Dermis blood vessel endothelial cell (primary cell): ENCODE data around the gene MIEN1. TPM values are rescaled to one million over a fixed set of nuclear protein-coding genes. Genes with fewer than 3 reads are reported as not detected.
"Not testable (repeated sequence)": the region's sequence is repeated elsewhere in the genome, so short reads cannot be mapped to it uniquely, and the experiment has no call there.

Experiments
- DNase-seq: peaks from one replicate; pipeline ENCODE4 v3.0.0; 2010
- total RNA-seq: library from RNA; depleted of rRNA; stranded (reverse); fragments of >200 nt; gene quantifications from 2 replicates; pipeline ENCODE4 v1.2.3, GENCODE V29; 2014

The MIEN1 gene
- total RNA-seq, 1 donor from 2014 or later, result 18.5 TPM

GRCh38 chr17:39739885-39740356 is 9.6 kb upstream of the MIEN1 start:
- DNase-seq, result no peak

DNA sequence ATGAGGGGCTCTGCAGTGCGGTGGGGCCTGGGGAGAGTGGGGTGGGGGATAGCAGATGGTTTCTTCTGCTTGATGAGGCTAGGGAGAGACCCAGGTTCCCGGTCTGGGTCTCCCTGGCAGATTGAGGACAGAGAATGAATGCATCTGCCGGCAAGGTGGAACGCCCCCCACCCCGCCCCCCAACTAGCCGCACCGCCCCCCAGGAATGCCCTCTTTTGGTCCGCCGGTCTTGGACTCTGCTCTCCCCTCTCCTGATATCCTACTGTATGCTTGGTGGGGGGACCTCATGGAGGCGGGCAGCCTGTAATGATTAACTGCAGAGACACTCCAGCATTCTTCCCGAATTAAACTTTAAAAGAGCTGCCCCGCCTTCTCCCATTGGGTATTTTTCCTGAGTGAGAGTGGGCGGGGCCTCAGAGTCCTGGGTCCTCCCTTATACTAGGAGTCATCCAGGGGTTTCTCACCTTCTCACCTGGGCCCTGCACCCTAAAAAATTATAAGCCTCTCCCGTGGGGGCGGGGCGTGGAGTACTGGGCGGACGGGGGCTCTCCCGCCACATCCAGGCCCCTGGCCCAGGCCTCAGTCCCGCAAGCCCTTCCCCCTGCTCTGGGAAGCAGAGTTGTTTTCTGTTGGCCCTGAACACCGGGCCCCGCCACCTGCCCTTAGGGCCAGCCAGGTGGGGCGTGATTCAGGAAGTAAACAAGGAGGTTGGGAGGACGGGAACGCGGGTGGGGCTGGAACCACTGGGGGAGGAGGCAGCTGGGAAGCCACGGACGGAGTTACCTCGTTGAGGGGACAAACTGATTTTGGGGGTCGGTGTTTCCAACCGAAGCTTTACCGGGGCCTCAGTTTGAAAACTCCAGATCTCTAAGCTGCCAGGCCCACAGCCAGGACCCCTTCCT is 8.9 kb upstream of the MIEN1 start:
- DNase-seq, result no peak

DNA sequence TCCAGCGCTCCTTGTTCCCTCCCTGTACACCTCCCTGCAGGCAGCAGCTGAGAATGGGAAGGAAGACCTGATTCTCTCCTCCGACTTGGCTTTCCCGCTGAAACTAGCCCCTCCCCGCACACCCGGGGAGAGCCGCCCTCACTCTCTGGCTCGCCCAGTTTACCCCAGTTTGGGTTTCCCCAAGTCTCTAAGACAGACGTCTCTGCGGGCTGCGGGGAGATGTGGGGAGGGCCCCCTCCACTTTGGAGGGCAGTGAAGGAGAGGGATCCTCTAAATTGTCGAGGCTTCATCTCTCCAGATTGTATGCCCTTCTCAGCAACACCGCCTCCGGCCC is 8.2 kb upstream of the MIEN1 start:
- no peak for DNase-seq

DNA sequence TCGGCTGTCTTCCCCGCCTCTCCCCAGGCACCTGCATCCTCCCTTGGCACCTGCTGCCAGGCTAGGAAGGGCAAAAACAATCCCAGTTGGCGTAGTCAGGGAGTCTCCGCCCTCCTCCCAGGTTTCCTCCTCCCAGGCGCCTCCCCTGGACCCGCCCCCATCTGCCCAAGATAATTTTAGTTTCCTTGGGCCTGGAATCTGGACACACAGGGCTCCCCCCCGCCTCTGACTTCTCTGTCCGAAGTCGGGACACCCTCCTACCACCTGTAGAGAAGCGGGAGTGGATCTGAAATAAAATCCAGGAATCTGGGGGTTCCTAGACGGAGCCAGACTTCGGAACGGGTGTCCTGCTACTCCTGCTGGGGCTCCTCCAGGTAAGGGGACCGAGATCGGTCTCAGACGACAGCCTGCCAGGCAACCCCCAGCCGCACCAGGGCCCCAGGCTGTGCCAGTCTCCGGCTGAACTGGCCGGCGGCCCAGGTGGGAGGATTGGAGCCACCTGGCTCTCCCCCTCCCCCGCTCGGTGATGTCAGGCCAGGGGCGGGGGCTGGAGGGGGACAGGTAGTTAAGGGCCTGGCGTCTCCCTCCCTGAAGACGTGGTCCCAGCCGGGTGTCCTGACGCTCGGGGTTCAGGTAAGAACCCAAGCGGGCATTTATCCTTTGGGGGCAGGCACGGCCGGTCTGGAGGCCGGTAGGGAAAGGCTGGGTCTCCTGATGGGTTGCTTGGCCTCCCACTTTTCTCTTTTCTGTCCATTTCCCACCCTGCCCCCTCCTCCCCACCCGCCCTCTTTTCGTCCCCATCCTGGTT is 7.6 kb upstream of the MIEN1 start, which contains the start of gene GRB7:
Gene GRB7, plus strand, starts transcription at position 179 of the 808 bp plus-strand sequence. CDS start 4,364 bp downstream, outside the sequence.
- no peak for DNase-seq

DNA sequence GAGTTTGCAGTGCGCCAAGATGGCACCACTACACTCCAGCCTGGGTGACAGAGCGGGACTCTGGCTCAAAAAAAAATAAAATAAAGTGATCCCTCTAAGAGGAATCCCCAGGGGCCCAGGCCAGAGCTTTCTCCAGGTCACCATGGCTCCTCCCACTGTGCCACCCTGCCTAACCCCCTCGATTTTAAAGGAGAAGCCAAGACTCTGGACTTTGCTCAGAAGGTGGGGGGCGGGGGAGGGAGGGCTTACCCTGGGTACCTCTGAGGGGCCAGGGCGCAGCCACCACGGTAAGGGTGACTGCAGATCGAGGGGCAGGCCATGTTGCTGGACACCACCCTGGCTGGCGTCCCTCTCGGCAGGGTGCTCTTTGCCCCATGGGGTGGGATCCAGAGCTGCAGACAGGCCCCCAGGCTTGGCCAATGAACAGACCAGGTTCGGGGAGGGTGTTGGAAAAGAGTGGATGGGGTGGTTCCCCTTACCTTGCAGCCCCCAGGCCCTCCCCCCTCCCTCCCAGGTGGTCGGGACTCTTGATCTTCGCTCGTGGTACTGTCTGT is 7.0 kb upstream of the MIEN1 start:
- DNase-seq, result no peak

- no peak for DNase-seq
Measured at GRCh38 chr17:39736319-39737165, 6.2 kb upstream of the MIEN1 start.

DNA sequence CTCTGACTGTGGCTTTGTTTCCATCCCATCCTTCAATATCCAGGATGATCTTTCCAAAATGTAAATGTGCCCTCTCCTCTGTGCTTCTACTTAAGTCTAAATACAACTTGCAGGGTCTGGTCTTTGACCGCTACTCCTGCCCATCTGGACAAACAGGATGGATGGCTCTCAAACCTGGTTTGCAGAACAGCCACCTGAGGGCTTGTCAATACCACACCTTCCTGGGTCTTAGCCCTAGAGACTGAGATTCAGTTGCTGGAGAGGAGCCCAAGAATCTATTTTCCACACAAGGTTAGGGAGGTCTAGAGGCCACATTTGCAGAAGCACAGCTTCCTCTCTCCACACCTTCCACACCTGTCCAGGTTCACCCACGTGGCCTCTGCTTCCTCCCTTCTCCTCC is 5.5 kb upstream of the MIEN1 start:
- no peak for DNase-seq

GRCh38 chr17:39732586-39732985 is 2.3 kb upstream of the MIEN1 start:
- DNase-seq, result no peak

- DNase-seq, result no peak
Measured at GRCh38 chr17:39729280-39729851, 966 bp downstream of the MIEN1 start.

DNA sequence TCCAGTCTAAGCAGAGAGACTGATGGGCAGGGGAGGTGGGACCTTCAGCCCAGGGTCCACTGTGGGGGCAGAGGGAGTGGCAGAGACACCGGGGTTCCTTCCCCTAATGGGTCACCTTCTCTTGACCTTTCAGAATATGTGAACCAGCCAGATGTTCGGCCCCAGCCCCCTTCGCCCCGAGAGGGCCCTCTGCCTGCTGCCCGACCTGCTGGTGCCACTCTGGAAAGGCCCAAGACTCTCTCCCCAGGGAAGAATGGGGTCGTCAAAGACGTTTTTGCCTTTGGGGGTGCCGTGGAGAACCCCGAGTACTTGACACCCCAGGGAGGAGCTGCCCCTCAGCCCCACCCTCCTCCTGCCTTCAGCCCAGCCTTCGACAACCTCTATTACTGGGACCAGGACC is 2.8 kb downstream of the MIEN1 start:
- DNase-seq, result no peak

GRCh38 chr17:39726617-39727016 is 3.7 kb downstream of the MIEN1 start:
- no peak for DNase-seq

DNA sequence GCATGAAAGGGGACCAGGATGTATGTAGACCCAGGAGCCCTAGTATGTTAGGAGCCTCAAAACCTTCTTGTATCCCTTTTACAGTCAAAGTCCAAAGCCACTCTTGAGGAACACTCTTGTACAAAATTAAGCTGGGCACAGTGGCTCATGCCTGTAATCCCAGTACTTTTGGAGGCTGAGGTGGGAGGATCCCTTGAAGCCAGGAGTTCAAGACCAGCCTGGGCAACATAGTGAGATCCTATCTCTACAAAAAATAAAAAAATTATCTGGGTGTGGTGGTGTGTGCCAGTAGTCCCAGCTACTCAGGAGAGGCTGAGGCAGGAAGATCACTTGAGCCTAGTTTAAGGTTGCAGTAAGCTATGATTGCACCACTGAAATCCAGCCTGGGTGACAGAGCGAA is 4.4 kb downstream of the MIEN1 start:
- DNase-seq, result not testable (repeated sequence)

GRCh38 chr17:39724731-39725130 is 5.6 kb downstream of the MIEN1 start:
- DNase-seq, result no peak

GRCh38 chr17:39722965-39723848 is 7.1 kb downstream of the MIEN1 start:
- no peak for DNase-seq

GRCh38 chr17:39722104-39722503 is 8.2 kb downstream of the MIEN1 start:
- no peak for DNase-seq

DNA sequence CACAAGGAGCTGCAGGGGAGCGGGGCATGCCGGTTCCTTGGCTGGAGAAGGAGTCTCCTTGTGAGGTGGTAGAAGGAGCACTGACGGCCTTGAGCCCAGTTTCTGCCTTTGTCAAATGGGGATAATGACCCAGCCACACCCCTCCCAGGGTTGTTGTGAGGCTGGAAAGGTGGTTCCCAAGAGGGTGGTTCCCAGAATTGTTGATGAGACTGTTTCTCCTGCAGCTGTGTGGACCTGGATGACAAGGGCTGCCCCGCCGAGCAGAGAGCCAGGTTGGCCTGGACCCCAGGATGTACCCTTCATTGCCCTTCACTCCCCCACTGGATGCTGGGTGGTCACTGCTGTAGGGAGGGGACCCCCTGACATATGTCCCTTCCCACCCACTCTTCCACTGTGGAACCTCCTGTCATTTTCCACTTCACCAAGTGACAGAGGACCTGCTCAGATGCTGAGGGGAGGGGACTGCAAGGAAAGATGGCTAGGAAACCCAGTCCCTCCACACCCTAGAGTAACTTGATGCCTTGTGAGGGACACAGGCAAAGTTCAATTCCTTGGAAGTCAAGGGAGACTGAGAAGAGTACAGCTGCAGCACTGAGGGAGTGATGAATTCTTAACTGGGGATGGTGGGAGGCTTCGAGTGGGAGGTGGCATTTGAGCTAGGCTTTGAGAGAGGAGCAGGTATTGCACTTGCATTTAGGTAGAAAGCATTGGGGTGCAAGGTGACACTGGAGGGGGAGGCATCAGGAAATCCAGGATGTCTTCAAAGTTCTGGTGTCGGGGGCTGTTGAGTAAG is 10.6 kb downstream of the MIEN1 start:
- DNase-seq, result no peak

DNA sequence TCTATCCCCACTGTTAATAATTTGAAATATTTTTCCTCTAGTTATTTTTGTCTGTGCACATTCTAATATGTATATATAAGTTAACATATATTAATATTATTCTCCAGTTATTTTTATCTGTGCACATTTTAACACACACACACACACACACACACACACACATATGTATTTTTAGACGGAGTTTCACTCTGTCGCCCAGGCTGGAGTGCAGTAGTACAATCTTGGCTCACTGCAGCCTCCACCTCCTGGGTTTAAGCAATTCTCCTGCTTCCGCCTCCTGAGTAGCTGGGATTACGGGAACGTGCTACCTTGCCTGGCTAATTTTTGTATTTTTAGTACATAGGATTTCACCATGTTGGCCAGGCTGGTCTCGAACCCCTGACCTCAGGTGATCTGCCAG is 12.7 kb downstream of the MIEN1 start:
- DNase-seq, result no peak

DNA sequence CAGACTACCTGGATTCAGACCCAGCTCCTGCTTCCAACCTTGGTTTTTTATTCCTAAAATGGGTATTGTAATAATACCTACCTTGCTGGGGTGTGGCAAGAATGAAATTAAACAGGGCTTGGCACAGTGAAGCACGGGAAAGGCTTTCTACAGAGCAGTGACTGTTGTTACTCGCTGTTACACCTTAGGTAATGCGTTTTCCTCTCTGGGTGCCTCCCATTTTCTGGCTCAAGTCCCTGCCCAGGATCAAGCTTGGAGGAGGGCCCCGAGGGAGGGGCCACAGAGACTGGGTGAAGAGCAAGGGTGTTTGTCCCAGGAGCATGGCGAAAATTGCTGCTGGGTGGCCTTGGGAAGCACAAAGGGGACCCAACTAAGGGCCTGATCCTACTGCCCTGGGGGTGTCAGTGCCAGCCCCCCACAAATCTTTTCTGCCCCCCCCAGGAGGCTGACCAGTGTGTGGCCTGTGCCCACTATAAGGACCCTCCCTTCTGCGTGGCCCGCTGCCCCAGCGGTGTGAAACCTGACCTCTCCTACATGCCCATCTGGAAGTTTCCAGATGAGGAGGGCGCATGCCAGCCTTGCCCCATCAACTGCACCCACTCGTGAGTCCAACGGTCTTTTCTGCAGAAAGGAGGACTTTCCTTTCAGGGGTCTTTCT is 13.3 kb downstream of the MIEN1 start:
- no peak for DNase-seq

DNA sequence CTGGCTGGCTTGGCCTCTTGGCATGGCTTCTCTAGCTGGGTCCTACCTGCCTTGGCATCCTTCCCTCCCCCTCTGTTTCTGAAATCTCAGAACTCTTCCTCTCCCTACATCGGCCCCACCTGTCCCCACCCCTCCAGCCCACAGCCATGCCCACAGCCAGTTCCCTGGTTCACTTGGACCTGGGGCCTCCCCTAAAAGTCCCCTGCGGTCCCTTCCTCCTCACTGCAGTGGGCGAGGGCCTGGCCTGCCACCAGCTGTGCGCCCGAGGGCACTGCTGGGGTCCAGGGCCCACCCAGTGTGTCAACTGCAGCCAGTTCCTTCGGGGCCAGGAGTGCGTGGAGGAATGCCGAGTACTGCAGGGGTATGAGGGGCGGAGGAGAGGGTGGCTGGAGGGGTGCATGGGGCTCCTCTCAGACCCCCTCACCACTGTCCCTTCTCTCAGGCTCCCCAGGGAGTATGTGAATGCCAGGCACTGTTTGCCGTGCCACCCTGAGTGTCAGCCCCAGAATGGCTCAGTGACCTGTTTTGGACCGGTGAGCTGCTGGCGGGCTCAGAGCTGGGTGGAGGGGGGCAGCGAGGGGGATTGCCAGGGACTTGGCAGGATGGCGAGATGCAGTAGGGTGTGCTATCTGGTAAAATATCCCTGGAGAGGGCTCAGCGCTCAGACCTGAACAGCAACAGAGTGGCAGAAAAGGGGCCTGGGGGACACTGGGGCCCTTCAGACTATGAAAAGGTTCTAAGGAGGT is 14.1 kb downstream of the MIEN1 start:
- DNase-seq, result no peak
